Measurements from ENCODE around the gene NDUFA8. TPM values are rescaled to one million over a fixed set of nuclear protein-coding genes. Genes with fewer than 3 reads are reported as not detected.

NDUFA8 gene
- polyA plus RNA-seq, 1 of the 3 experiments (the other 2 are of a cell fraction): 116 TPM

DNA sequence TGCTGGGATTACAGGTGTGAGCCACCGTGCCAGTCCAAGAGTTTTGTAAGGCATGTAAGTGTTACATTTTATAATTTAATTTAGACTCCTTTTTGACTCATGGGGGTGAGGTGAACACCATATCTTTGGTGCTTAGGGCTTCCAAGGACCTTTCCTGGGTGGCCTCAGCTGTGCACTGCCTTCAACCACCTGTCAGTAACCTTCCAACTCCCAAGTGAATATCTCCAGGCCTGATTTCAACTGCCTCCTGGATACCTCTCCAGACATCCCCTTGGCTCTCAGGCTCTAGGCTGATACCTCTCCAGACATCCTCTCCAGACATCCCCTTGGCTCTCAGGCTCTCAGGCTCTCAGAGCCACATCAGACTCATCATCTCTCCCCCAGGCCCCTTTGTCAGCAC is 35.5 kb downstream of the NDUFA8 start:
- no peak overlapping the region for H3K9ac ChIP-seq
- H3K27ac ChIP-seq (ENCODE audit: low read depth in 2 of 2, low read length in 1 of 2): no peak overlapping the region
- CTCF ChIA-PET: interaction anchor here (0.8 to 15.3 kb wide), 38 partner anchors 8 to 686 kb away, joined by 3 to 528 read pairs (median 6); partner anchors contain the start of genes MORN5, MRRF, NDUFA8 and PTGS1
- no peak overlapping the region for H2AFZ ChIP-seq (ENCODE audit: low read depth)
- peaks cover 6 to 8% of the 10 kb centered on the region in 2 experiments; a peak in 2 of 4 replicates for H3K4me1 ChIP-seq (ENCODE audit: control insufficient read depth in 1 of 2, insufficient read depth in 2 of 2, low read depth in 1 of 2, low read length in 1 of 2)
- POLR2A ChIA-PET: no interaction called here
- no peaks in the 10 kb centered on the region for H3K9me2 ChIP-seq
- 42% methylated on average over 1 of the region's 1 CpG for WGBS (ENCODE audit: low lambda C conversion rate)
- H4K20me1 ChIP-seq (ENCODE audit: insufficient read depth): no peaks in the 10 kb centered on the region
- no peaks in the 10 kb centered on the region for H3K79me2 ChIP-seq (ENCODE audit: insufficient read depth)
- no peaks in the 10 kb centered on the region for H3F3A ChIP-seq (replicated peaks; ENCODE audit: insufficient read depth)
- no peaks in the 10 kb centered on the region for H3K36me3 ChIP-seq (replicated peaks in 1 of 2; ENCODE audit: control insufficient read depth in 1 of 2, insufficient read depth in 2 of 2, low read length in 1 of 2)
- no peak overlapping the region for H3K4me2 ChIP-seq
- no peaks in the 10 kb centered on the region for H3K27me3 ChIP-seq (ENCODE audit: insufficient read depth)
- no peaks in the 10 kb centered on the region for H3K9me3 ChIP-seq
- H3K4me3 ChIP-seq (ENCODE audit: low read depth in 2 of 2, low read length in 1 of 2): no peak overlapping the region
- no peak for DNase-seq
- TF ChIP-seq TEAD4 (IDR thresholded peaks at IDR 0.05; ENCODE audit: borderline replicate concordance, insufficient read depth) (no peak), MEF2A (IDR thresholded peaks at IDR 0.05; ENCODE audit: borderline replicate concordance, low read depth) (no peak), RAD21 (IDR thresholded peaks at IDR 0.05; ENCODE audit: low read length) (no peak), TAF1 (IDR thresholded peaks at IDR 0.05; ENCODE audit: borderline replicate concordance, low read depth, low read length) (no peak), RXRA (IDR thresholded peaks at IDR 0.05; ENCODE audit: borderline replicate concordance, low read depth) (no peak), GATA2 (CRISPR knock-in tag; IDR thresholded peaks at IDR 0.05) (no peak), POLR2AphosphoS5 (IDR thresholded peaks at IDR 0.05; ENCODE audit: low read depth, low read length) (no peak), RCOR1 (IDR thresholded peaks at IDR 0.05; ENCODE audit: low read length) (no peak), RFX5 (IDR thresholded peaks at IDR 0.05; ENCODE audit: low read length) (no peak), EZH2phosphoT487 (IDR thresholded peaks at IDR 0.05; ENCODE audit: borderline replicate concordance, low read depth) (no peak), MXI1 (IDR thresholded peaks at IDR 0.05; ENCODE audit: low read depth, low read length) (no peak), FOSL2 (IDR thresholded peaks at IDR 0.05; ENCODE audit: borderline replicate concordance, low read depth) (no peak)
- TF ChIP-seq, protein P1, sequence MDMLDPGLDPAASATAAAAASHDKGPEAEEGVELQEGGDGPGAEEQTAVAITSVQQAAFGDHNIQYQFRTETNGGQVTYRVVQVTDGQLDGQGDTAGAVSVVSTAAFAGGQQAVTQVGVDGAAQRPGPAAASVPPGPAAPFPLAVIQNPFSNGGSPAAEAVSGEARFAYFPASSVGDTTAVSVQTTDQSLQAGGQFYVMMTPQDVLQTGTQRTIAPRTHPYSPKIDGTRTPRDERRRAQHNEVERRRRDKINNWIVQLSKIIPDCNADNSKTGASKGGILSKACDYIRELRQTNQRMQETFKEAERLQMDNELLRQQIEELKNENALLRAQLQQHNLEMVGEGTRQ (IDR thresholded peaks at IDR 0.05; ENCODE audit: borderline replicate concordance, low read depth, low read length): no peak
- TF ChIP-seq, protein P2, sequence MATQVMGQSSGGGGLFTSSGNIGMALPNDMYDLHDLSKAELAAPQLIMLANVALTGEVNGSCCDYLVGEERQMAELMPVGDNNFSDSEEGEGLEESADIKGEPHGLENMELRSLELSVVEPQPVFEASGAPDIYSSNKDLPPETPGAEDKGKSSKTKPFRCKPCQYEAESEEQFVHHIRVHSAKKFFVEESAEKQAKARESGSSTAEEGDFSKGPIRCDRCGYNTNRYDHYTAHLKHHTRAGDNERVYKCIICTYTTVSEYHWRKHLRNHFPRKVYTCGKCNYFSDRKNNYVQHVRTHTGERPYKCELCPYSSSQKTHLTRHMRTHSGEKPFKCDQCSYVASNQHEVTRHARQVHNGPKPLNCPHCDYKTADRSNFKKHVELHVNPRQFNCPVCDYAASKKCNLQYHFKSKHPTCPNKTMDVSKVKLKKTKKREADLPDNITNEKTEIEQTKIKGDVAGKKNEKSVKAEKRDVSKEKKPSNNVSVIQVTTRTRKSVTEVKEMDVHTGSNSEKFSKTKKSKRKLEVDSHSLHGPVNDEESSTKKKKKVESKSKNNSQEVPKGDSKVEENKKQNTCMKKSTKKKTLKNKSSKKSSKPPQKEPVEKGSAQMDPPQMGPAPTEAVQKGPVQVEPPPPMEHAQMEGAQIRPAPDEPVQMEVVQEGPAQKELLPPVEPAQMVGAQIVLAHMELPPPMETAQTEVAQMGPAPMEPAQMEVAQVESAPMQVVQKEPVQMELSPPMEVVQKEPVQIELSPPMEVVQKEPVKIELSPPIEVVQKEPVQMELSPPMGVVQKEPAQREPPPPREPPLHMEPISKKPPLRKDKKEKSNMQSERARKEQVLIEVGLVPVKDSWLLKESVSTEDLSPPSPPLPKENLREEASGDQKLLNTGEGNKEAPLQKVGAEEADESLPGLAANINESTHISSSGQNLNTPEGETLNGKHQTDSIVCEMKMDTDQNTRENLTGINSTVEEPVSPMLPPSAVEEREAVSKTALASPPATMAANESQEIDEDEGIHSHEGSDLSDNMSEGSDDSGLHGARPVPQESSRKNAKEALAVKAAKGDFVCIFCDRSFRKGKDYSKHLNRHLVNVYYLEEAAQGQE (IDR thresholded peaks at IDR 0.05; ENCODE audit: low read depth, low read length): no peak
- TF ChIP-seq, protein P3, sequence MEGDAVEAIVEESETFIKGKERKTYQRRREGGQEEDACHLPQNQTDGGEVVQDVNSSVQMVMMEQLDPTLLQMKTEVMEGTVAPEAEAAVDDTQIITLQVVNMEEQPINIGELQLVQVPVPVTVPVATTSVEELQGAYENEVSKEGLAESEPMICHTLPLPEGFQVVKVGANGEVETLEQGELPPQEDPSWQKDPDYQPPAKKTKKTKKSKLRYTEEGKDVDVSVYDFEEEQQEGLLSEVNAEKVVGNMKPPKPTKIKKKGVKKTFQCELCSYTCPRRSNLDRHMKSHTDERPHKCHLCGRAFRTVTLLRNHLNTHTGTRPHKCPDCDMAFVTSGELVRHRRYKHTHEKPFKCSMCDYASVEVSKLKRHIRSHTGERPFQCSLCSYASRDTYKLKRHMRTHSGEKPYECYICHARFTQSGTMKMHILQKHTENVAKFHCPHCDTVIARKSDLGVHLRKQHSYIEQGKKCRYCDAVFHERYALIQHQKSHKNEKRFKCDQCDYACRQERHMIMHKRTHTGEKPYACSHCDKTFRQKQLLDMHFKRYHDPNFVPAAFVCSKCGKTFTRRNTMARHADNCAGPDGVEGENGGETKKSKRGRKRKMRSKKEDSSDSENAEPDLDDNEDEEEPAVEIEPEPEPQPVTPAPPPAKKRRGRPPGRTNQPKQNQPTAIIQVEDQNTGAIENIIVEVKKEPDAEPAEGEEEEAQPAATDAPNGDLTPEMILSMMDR (IDR thresholded peaks at IDR 0.05): no peak
- TF ChIP-seq, protein P4, sequence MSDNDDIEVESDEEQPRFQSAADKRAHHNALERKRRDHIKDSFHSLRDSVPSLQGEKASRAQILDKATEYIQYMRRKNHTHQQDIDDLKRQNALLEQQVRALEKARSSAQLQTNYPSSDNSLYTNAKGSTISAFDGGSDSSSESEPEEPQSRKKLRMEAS (IDR thresholded peaks at IDR 0.05; ENCODE audit: low read depth): no peak
- TF ChIP-seq, protein P5, sequence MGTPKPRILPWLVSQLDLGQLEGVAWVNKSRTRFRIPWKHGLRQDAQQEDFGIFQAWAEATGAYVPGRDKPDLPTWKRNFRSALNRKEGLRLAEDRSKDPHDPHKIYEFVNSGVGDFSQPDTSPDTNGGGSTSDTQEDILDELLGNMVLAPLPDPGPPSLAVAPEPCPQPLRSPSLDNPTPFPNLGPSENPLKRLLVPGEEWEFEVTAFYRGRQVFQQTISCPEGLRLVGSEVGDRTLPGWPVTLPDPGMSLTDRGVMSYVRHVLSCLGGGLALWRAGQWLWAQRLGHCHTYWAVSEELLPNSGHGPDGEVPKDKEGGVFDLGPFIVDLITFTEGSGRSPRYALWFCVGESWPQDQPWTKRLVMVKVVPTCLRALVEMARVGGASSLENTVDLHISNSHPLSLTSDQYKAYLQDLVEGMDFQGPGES (IDR thresholded peaks at IDR 0.05; ENCODE audit: low read depth, low read length): no peak
- TF ChIP-seq, protein P6, sequence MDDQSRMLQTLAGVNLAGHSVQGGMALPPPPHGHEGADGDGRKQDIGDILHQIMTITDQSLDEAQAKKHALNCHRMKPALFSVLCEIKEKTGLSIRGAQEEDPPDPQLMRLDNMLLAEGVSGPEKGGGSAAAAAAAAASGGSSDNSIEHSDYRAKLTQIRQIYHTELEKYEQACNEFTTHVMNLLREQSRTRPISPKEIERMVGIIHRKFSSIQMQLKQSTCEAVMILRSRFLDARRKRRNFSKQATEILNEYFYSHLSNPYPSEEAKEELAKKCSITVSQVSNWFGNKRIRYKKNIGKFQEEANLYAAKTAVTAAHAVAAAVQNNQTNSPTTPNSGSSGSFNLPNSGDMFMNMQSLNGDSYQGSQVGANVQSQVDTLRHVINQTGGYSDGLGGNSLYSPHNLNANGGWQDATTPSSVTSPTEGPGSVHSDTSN (IDR thresholded peaks at IDR 0.05): no peak

Data from SK-N-SH (cell line).